ENCODE results near the gene DGKG. TPM values are rescaled to one million over a fixed set of nuclear protein-coding genes. Genes with fewer than 3 reads are reported as not detected.

DGKG gene
- 1 to 10 TPM in 1 of 2 donors, under 1 TPM in 1; 0.34 to 5.5 TPM for total RNA-seq

DNA sequence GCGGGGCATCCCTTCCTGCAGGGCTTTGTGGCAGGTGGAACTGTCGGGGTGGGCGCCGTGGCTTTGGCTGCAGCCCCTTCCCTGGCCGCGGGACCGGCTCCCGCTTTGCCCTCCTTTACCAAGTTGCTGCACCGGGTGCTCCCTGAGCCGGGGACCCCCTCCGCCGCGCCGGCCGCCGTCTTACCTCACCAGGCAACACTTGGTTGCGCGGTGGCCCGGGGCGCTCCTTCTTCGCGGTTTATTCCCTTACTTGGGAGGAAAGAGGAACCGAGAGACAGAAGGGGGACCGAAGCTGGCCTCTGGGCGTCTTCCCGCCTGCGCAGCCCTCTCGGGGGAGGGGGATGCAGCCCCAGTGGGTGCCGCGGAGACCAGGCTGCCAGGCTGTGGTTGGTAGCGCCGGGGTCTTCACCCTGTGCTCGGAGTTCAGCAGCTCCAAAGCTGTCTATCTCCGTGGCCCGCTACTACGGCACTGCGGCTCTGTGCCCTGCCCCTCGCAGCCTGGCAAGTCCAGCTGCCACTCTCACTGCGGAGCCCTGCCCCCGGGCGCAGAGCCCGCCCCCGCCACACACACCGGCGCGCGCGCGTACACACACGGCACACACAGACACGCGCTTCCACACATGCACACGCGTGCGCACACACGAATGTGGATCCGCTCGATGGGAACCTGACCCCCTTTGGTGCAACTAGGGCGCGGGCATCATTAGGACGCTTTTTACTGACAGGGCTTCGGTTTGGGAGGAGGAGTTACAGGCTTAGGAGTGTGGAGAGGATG, at the start of gene DGKG:
Gene DGKG (minus strand): TSS at position 473 of the 775 bp plus-strand sequence. CDS start 41,775 bp downstream, outside the sequence.
- Mint-ChIP-seq H3K36me3 (no peaks in the 10 kb centered on the region), H3K9me3 (no peaks in the 10 kb centered on the region), H3K27ac (no peak within 1 kb of the TSS)
- ATAC-seq (peak; percentile 50 to 91), DNase-seq (ENCODE audit: low spot score in 2 of 2) (peak in 1 of 2 donors; percentile 49)

DNA sequence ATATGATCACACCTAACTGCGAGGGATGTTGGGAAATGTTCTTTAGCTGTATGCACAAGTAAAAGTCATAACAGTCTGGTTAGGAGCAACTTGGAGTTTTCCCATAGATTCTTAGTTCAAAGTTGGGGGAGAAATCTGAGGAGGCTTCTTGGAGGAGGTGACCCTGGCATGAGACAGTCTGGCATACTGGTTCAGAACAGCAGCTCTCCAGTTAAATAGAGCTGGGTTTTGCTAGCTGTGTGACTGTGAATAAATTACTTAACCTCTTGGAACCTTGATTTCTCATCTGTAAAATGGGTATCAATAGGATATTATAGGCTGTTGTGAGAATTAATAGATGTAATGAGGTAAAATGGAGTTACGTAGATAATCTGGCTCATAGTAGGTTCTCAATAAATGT, 49.1 kb upstream of the DGKG start:
- Mint-ChIP-seq H3K27ac (peak overlapping the region; percentile 50 to 62), H3K36me3 (no peaks in the 10 kb centered on the region), H3K9me3 (no peaks in the 10 kb centered on the region)
- DNase-seq (ENCODE audit: low spot score in 2 of 2) (no peak), ATAC-seq (no peak)

DNA sequence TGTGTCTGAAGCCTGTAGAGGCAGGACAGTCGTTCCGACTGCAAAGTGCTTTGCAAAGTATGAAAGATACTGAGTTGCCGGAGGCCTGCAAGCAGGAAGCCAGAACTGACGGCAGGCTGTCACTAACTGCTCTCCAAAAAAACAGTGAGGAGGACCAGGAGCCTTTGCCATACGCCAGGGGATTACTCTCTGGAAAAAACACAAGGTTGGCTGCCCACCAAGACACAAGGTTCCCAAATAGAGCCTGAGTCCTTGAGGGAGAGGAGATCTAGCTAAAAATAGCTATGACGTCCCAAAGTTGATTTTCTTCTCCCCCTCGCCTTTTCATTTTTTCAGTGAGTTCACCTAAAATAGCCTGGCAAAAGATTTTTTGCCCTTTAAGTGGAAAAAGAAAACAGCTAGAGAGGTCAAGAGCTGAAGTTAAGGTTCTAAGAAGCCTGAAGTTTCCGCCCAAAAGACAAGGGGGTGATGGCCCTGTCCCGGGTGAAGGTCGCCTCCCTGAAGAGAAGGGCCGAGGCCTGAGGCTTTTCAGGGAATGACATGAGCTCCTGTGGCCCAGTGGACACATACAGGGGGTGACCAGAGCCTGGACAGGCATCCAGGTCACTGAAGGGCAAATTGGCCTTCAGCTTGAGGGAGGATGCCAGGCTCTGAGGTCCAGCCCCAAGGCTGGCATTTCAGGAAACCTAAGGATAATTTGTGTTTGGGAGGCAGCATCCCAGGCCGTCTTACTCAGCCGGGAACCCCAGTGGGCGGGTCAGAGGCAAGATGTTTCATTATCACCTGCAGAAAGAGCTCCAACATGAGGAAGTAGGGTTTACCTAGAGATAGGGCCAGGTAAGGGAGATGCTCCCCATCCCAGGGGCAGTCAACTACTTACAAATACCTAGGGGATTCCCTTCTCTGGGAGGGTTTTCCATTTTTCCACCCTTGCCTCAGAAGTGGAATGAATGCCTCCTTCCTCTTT, 44.9 kb upstream of the DGKG start:
- H3K36me3 Mint-ChIP-seq = no peaks in the 10 kb centered on the region
- H3K9me3 Mint-ChIP-seq = no peaks in the 10 kb centered on the region
- no peak overlapping the region for H3K27ac Mint-ChIP-seq
- ATAC-seq (no peak), DNase-seq (ENCODE audit: low spot score in 2 of 2) (no peak)

DNA sequence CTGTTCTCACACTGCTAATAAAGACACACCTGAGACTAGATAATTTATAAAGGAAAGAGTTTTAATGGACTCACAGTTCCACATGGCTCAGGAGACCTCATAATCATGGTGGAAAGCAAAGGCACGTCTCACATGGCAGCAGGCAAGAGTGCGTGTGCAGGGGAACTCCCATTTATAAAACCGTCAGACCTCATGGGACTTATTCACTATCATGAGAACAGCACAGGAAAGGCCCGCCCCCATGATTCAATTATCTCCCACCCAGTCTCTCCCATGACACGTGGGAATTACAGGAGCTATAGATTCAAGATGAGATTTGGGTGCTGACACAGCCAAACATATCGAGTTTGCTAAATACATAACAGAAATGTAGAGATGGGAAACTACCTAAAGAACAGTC, 39.5 kb upstream of the DGKG start:
- Mint-ChIP-seq H3K36me3 (no peaks in the 10 kb centered on the region), H3K9me3 (peaks cover 5 to 6% of the 10 kb centered on the region in 2 donors), H3K27ac (no peak overlapping the region)
- DNase-seq (ENCODE audit: low spot score in 2 of 2) = no peak
- no peak for ATAC-seq

DNA sequence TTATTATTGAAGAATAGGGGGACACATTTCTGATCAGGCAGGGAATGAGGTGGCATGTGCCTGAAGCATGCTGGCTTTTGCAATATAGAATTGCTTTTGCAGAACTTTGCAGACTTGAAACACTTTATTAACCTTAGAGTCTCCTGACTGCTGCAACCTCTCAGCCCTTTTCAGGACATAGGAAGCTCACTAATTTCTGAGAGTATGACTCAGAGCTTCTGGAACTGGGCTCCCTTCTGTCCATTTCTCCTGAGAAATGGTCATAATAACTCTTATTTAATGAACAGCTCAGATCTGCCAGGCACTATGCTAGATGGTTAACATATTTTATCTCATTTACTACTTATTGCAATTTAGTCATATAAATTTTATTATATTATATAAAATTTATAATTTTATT, 38.6 kb upstream of the DGKG start:
- Mint-ChIP-seq H3K27ac (no peak overlapping the region), H3K36me3 (no peaks in the 10 kb centered on the region), H3K9me3 (peaks cover 5 to 6% of the 10 kb centered on the region in 2 donors)
- ATAC-seq (no peak), DNase-seq (ENCODE audit: low spot score in 2 of 2) (no peak)

DNA sequence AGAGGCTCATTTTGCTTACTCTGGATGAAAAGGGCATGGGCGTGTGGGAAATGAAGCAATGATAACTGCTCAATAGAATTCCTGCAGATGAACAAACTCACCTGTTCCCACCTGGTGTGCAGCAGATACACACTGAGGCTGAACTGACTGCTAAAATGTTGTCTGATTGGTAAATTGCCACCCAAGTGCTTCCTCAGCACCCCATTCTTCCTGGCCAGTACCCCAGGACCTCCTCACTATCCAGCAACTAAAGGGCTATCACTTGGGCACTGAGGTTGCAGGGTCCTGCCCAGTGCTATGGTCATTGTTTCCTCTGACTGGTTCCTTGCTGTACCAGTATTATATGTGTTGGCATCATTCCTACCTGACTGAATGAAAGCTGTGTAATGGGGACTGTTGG, 38.0 kb upstream of the DGKG start:
- H3K36me3 Mint-ChIP-seq = no peaks in the 10 kb centered on the region
- H3K27ac Mint-ChIP-seq = no peak overlapping the region
- peaks cover 5 to 6% of the 10 kb centered on the region in 2 donors for H3K9me3 Mint-ChIP-seq
- DNase-seq (ENCODE audit: low spot score in 2 of 2) = no peak
- no peak for ATAC-seq

DNA sequence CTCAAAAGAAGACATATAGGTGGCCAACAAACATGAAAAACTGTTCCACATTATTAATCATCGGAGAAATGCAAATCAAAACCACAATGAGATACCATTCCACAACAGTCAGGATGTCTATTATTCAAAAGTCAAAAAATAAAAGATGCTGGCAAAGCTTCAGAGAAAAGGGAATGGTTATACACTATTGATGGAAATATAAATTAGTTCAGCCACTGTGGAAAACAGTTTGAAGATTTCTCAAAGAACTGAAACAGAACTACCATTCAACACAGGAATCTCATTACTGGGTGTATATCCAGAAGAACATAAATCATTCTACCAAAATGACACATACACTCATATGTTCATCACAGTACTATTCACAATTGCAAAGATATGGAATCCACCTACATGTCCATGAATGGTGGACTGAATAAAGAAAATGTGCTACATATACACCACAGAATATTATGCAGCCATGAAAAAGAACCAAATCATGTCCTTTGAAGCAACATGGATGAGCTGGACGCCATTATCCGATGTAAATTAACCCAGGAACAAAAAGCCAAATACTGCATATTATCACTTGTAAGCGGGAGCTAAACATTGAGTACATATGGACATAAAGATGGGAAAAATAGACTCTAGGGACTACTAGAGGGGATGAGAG, 32.7 kb upstream of the DGKG start:
- no peak for DNase-seq (ENCODE audit: low spot score in 2 of 2)
- peaks cover 0 to 17% of the 10 kb centered on the region in 2 donors for H3K36me3 Mint-ChIP-seq
- no peak overlapping the region for H3K27ac Mint-ChIP-seq
- ATAC-seq = no peak
- H3K9me3 Mint-ChIP-seq = peaks cover 14 to 15% of the 10 kb centered on the region in 2 donors

DNA sequence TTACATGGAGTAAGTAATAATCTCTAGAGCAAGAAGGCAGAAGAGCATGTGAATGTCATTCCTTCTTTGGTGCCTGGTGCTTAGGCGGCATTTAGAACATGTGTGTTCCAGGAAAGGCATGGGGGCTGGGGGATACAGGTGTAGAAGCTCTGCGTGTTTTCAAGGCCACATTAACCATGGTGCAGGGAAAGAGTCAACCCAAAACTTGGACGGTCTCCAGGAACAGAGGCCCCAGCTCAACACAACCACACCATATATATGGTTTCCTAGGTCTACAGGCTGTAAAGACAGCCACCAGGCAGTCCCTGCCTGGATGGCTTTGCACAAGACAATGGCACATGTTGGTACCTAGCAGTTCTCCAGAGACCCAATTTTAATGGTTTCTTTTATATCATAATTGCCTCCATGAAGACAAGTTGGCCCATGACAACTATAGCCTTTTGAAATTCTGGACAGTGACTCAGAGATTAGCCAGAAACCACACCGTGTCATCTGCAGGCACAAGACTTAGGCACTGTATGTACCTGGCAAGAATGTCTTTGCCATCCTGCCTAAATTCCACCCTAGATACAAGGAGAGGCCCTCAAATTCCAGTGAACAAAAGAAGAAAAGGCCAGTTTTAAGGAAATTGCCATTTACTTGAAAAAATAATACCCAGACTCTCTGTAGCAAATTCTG, 25.0 kb upstream of the DGKG start:
- H3K9me3 Mint-ChIP-seq = peaks cover 5 to 6% of the 10 kb centered on the region in 2 donors
- peak in 1 of 2 donors; percentile 55 for DNase-seq (ENCODE audit: low spot score in 2 of 2)
- ATAC-seq = peak; percentile 58 to 89
- no peaks in the 10 kb centered on the region for H3K36me3 Mint-ChIP-seq
- no peak overlapping the region for H3K27ac Mint-ChIP-seq

DNA sequence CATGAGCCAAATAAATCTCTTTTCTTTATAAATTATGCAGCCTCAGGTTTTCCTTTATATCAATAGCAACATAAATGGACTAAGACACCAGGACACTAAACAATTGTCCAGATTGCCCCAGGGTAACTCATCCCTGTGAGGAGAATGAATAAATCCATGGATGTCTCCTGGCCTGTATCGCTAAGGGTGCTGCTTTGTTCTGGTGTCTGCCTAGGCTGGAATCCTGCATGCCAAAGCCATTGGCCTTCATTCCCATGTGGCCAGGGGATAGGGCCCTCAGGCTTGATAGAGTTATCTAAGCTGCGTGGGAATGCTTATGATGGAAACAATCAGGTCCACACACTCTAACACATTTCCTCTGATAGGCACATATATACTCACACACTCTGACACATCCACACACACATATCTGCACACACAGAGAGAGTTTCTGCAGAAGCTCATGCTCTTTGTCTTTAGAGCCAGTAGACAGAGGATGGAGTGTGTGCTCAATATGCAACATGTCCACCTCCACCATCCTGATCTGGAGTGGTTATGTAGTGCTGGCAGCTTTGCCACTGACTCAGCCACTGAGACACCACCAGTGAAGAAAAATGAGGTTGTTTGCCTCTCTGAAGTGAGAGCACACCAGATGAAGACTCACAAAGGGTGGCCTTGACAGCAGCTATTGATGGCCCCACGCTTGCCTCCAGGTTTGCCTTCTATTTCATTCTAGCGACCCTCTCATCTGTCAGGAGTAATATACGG, 24.0 kb upstream of the DGKG start:
- H3K36me3 Mint-ChIP-seq = no peaks in the 10 kb centered on the region
- ATAC-seq (peak in 1 of 2 donors; percentile 47), DNase-seq (ENCODE audit: low spot score in 2 of 2) (no peak)
- H3K27ac Mint-ChIP-seq = no peak overlapping the region
- peaks cover 5 to 6% of the 10 kb centered on the region in 2 donors for H3K9me3 Mint-ChIP-seq

DNA sequence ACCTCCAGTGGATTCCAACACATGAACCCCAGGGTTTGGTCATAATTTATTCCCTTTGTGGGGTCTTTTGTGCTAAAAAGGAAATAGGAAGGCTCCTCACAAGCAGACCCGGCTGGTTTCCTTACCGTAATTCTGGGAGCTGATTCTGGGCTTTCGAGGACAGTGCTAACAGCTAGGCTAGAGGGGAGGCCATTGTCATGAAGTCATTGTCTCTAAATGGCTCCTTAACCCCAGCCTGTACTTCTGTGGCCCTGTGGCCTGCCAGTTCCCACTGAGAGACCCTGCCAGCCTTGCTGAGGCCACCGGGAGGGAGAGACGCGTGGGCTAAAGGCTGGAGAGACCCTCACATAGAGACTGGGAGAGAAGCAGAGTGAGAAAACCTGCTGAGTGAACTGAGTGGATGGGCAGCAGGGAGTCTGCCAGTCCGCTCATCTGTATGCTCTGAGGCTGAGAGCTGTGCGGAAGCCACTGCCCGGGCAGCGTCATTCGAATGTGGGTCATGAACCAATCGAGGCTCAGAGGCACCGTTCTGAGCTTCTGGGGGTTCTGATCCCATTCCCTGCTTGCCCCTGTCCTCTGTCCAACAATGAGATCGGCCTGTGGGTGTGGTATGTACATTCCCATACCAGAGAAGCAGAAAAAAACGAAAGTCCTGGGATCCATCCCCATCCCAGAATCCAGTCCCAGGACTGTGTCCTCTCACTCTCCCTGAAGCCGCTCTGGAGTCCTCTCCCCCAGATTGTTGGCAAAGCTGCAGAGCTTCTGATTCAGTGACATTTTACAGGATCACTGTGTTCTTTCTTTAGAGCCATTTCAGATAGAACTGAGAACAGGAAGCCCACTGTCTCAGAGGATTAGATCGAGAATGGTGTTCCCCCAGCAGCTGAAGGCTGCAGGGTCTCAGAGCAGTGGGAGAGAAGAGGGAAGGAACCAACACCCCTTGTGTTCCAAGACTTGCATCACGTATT, 21.3 kb upstream of the DGKG start:
- Mint-ChIP-seq H3K27ac (no peak overlapping the region), H3K9me3 (peaks cover 9 to 10% of the 10 kb centered on the region in 2 donors), H3K36me3 (peaks cover 3 to 6% of the 10 kb centered on the region in 2 donors)
- ATAC-seq (no peak), DNase-seq (ENCODE audit: low spot score in 2 of 2) (no peak)

DNA sequence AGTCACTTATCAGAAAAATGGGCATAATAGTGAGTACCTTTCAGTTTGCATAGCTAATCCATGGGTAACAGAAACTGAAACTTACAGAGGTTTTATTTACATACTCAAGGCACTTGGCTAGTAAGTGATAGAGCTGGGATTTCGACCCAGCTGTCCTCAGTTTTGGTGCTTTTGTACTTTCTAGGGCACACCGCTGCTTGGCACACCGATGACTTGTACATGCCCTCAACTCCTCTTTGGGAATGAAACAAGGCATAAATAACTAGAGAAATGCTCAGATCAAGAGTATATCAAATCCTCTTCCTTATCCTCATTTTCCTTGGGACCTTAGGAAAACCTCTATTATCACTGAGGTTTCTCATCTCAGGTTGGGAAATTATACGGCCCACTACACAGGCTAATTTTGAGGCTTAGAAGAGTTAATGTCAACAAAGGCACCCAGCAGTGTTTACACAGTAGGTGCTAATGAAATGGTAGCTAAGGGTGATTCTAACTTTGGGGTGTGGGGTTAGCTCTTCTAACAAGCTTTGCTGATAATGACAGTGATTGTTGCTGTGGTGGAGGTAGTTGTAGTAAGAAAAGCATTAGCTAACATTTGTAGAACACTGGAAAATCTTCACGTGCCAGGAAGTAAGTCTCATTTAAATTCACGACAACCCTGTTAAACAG, 20.3 kb upstream of the DGKG start:
- Mint-ChIP-seq H3K9me3 (peaks cover 9 to 12% of the 10 kb centered on the region in 2 donors), H3K27ac (no peak overlapping the region), H3K36me3 (peaks cover 7 to 9% of the 10 kb centered on the region in 2 donors)
- no peak for ATAC-seq
- DNase-seq (ENCODE audit: low spot score in 2 of 2) = no peak

DNA sequence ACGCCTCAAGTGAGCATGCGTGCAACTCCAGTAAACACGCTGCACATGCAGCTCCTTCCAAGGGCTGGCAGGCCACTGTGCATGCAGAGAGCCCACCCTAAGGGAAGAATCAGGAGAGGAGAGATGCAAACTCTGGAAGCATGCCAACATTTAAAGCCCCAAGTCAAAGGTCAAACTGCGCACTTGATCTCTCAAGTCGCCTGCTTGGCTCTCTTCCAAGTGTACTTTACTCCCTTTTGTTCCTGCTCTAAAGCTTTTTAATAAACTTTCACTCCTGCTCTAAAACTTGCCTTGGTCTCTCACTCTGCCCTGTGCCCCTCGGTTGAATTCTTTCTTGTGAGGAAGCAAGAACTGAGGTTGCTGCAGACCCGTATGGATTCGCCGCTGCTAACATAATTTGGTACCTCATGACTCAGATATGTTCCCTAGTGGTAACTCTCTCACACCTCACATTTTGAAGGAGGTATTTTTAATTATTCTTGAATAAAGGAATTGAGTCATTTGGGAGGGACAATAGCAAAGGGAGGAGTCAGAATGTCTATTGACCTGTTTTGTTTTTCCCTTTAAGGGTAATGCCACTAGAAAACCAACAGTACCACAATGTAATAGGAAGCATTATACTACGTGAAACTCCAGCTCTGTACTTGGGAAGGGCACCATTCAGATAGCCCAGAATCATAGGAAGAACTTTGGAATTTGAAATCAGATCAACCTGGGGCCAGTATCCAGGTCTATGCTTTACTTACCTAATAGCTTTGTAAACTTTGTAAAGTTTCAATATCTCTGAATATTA, 19.6 kb upstream of the DGKG start:
- ATAC-seq (no peak), DNase-seq (ENCODE audit: low spot score in 2 of 2) (no peak)
- peaks cover 9 to 12% of the 10 kb centered on the region in 2 donors for H3K9me3 Mint-ChIP-seq
- H3K27ac Mint-ChIP-seq = peak overlapping the region in 1 of 2 donors; percentile 69
- peaks cover 7 to 9% of the 10 kb centered on the region in 2 donors for H3K36me3 Mint-ChIP-seq

DNA sequence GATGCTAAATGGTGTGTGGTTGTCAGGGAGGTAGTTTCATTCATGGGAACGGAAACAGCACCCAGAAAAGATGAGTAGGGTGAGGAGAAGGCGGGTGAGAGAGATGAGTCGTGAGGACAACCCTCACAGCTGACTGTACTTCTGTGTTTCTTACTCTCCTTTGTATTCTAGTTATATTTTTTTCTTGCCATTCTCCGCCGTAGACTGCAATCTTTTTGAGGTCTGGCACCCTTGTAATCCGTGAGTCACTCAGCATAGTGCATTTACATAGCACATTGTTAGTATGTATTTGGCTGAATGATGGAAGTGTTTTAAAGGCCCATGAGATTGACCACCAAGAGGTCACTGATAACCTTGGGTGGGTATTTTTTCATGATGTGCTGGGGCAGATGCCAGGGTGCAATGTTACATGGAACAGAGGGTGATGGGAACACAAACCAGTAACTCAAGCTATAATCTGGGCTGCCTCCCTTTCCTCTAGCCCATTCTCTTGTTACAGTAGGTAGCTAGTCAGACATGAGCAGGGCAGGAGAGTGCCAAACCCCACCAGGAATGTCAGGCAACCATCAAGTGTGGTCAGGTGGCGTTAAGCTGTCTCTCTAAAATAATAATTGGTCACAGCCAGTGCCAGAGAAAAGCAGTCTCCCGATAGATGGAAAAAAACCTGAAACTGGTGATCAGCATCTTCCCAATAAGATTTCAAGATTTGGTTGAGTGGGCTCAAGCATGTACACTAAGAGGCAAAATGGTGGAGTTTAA, 18.8 kb upstream of the DGKG start:
- peaks cover 7 to 9% of the 10 kb centered on the region in 2 donors for H3K36me3 Mint-ChIP-seq
- H3K27ac Mint-ChIP-seq = no peak overlapping the region
- no peak for DNase-seq (ENCODE audit: low spot score in 2 of 2)
- H3K9me3 Mint-ChIP-seq = peaks cover 9 to 12% of the 10 kb centered on the region in 2 donors
- ATAC-seq = peak; percentile 74 to 88
